ENCODE results near the gene APLN.
A peak's percentile ranks its signal among the peaks of the same experiment; 100 is the strongest.

Gene APLN

DNA sequence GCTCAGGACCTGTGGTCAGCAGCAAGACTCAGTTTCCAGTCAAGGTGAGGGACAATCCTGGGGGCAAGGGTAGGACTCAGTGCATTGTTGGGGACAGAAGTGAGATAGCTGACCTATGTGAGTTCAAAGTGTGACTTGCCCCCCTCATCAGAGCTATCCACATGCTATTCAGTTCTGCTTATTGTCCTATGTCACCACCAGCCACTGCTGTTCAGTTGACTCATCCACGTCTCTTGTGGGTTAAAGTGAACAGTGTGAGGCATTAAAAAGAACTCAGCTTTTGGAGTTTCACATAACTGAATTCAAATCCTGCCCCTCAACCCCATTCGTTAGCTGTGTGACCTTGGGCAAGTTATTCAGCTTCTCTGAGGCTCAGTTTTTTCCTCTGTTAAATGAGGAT, 4.4 kb upstream of the APLN start:
- Histone ChIP-seq H3K4me2 (ENCODE audit: low read length) (no peak overlapping the region), H3K4me1 (no peaks in the 10 kb centered on the region), H3K27ac (no peak overlapping the region), H3K4me3 (ENCODE audit: low read depth, low read length) (no peak overlapping the region), H2AFZ (no peak overlapping the region), H3K9me3 (ENCODE audit: control insufficient read depth, low read length) (no peaks in the 10 kb centered on the region), H3K79me2 (no peaks in the 10 kb centered on the region), H3K36me3 (ENCODE audit: control insufficient read depth, insufficient read depth, low read length) (no peaks in the 10 kb centered on the region), H3K27me3 (ENCODE audit: control insufficient read depth, insufficient read depth, low read length) (no peaks in the 10 kb centered on the region), H3K9ac (no peak overlapping the region)
- TF ChIP-seq CTCF (IDR thresholded peaks at IDR 0.05) = no peak

GRCh38 chrX:129658429-129658828, 3.7 kb upstream of the APLN start:
- no peaks in the 10 kb centered on the region for H3K79me2 ChIP-seq

GRCh38 chrX:129655547-129656249, 942 bp upstream of the APLN start:
- no peaks in the 10 kb centered on the region for H3K9me3 ChIP-seq (ENCODE audit: control insufficient read depth, low read length)
- H3K4me3 ChIP-seq (ENCODE audit: low read depth, low read length) = no peak overlapping the region
- H2AFZ ChIP-seq = no peak overlapping the region
- H3K9ac ChIP-seq = no peak overlapping the region
- no peak overlapping the region for H3K4me2 ChIP-seq (ENCODE audit: low read length)
- peaks cover 7% of the 10 kb centered on the region for H3K4me1 ChIP-seq
- H3K79me2 ChIP-seq = no peaks in the 10 kb centered on the region
- no peaks in the 10 kb centered on the region for H3K36me3 ChIP-seq (ENCODE audit: control insufficient read depth, insufficient read depth, low read length)
- H3K27me3 ChIP-seq (ENCODE audit: control insufficient read depth, insufficient read depth, low read length) = no peaks in the 10 kb centered on the region
- TF ChIP-seq CTCF (IDR thresholded peaks at IDR 0.05) = no peak
- H3K27ac ChIP-seq = no peak overlapping the region

More at GRCh38 chrX:129658429-129658828, 3.7 kb upstream of the APLN start:
- no peak overlapping the region for H3K4me2 ChIP-seq (ENCODE audit: low read length)
- no peak overlapping the region for H3K4me3 ChIP-seq (ENCODE audit: low read depth, low read length)
- H3K4me1 ChIP-seq = no peaks in the 10 kb centered on the region
- no peak overlapping the region for H3K9ac ChIP-seq
- no peak overlapping the region for H2AFZ ChIP-seq
- H3K36me3 ChIP-seq (ENCODE audit: control insufficient read depth, insufficient read depth, low read length) = no peaks in the 10 kb centered on the region
- TF ChIP-seq CTCF (IDR thresholded peaks at IDR 0.05) = no peak
- no peak overlapping the region for H3K27ac ChIP-seq
- no peaks in the 10 kb centered on the region for H3K9me3 ChIP-seq (ENCODE audit: control insufficient read depth, low read length)
- H3K27me3 ChIP-seq (ENCODE audit: control insufficient read depth, insufficient read depth, low read length) = no peaks in the 10 kb centered on the region

DNA sequence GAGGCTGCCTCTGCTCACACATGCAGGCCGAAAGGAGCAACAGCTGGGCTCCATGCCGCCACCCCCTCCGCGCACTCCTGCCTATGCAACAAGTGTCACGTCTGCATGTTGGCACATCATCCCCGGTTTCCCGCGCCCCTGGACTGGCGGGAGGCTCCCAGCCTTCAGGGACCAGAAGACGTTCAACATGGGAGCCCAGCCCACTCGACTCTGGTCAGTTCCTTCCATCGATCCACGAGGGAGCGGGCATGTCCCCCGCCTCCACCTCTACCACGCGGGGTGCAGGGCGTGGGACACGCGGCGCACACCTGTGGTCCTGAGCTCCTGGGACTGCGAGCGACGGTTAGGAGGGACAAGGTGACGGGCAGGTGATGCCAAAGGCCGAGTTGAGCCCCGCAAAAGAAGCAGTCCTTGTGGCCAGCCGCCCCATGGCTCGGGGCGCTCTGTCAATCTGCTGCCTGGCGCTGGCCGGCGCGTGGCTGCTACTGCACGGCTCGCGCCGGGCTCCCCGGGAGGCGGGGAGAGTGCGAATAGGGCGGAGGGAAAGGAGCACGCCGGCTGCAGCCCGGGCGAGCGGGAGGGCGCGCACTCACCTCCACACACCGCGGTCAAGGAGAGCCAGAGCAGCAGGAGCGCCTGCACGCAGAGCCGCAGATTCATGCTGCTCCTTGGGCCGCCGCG, 645 bp downstream of the APLN start:
- H3K27me3 ChIP-seq (ENCODE audit: control insufficient read depth, insufficient read depth, low read length) = no peaks in the 10 kb centered on the region
- H3K4me2 ChIP-seq (ENCODE audit: low read length) = peak overlapping the region; percentile 63
- peak overlapping the region; percentile 11 for H3K4me3 ChIP-seq (ENCODE audit: low read depth, low read length)
- H3K4me1 ChIP-seq = peaks cover 7% of the 10 kb centered on the region
- peak overlapping the region; percentile 56 for H2AFZ ChIP-seq
- no peaks in the 10 kb centered on the region for H3K36me3 ChIP-seq (ENCODE audit: control insufficient read depth, insufficient read depth, low read length)
- no peak overlapping the region for H3K27ac ChIP-seq
- H3K79me2 ChIP-seq = no peaks in the 10 kb centered on the region
- H3K9ac ChIP-seq = no peak overlapping the region
- TF ChIP-seq CTCF (IDR thresholded peaks at IDR 0.05) = no peak
- no peaks in the 10 kb centered on the region for H3K9me3 ChIP-seq (ENCODE audit: control insufficient read depth, low read length)

Measured in parathyroid adenoma (tissue), 2 donors.